AG08396 (cell line): ENCODE data around the gene MEP1B.
"Not testable (repeated sequence)": the region's sequence is repeated elsewhere in the genome, so short reads cannot be mapped to it uniquely, and the experiment has no call there.

Experiments
- DNase-seq: peaks from one replicate; pipeline ENCODE4 v3.0.0; 2012; ENCODE audit warnings: low spot score, mixed read lengths

Gene MEP1B

DNA sequence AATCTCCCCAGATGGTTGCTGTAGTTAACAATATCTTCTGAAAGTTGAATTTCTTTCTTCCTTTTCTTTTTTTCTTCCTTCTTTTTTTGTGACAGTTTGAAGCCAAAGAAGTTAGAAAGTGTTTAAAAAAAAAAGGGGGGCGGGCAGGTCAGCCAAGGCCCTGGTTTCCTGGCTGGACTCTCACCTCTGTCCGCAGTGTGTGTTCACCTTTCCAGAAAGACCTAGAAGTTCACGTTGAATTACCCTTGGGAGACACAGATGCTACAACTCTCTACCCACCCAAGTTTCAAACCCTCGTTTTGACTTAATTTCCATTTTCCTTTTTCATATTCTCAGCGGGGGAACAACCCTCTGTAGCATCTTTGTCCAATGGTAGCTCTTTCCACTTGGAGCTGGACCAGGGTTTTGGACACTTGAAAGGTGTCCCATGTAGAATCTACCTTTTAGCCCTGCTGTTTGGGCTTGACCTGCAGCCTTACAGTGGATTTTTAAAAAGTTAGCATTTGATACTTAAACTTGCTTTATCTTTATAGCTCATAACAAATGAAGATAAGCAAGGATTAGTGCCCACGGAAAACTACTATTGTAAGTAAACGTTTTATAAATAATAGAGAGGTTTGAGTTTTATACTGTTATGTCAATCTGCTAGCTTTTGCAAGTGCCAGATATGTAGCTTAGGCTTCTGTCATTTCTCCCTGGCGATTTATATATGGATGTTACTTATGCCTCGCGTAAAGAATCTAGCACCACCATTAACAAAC is 20.0 kb downstream of the MEP1B start:
- no peak for DNase-seq

DNA sequence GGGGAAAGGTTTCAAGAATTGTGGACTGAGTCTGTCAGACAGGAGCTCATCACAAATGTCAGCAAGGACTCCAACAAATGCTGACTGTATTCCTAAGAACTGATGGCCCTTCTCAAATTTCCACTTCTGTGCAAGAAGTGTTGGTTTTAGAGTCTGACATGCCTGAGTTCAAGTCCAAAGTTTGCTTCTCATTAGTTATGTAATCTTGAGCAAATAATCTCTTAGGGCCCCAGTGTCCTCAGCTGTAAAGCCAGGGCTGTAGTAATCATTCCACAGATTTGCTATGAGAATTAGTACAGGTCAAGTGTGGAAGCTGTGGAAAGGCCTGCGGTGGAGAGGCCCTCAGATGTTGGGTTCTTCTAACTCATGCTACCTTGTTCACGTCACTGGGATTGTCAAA is 23.9 kb downstream of the MEP1B start:
- no peak for DNase-seq

DNA sequence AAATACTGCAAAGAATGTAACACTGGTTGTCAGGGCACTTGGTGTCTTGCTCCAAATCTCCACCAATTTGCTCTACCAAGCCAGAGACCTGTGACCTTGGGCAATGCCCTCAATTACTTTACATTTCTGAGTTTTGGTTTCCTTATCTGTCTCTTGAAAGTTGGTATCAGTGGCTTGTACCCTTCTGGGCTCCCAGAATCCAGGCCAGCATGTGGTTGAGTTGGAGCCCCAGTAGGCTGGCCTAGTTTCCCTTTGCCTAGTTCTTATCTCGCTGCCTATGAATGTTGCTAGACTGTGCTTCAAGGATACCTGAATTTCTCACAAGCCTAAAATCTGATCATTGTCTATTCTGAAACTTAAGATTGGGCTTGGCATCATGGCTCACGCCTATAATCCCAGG is 26.6 kb downstream of the MEP1B start:
- no peak for DNase-seq

DNA sequence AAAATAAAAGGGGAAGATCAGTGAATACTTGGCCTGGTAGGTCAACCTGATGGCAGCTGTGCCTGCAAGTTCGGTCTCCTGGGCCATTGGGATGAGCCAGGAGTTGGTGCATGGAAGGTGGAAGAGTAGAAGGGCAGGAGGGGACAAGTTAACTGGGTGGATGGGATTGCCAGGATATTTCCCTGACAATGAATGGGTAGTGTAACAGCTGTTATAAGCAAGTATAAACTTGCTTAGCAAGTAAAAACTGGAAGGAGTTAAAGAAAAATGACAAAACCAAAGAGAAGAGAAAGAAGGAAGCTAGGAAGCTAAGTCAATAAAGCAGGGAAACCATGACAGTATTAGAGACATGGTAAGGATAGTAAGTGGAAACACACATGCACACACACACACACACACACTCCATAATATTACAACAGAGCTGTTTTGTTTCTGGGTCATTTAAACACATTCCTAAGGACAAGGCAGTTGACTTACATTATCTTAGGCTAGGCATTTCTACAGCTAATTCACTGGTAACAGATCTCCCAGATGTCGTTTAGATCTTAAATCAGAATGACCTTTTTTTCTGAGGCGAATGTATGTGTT is 29.7 kb downstream of the MEP1B start:
- DNase-seq: no peak

DNA sequence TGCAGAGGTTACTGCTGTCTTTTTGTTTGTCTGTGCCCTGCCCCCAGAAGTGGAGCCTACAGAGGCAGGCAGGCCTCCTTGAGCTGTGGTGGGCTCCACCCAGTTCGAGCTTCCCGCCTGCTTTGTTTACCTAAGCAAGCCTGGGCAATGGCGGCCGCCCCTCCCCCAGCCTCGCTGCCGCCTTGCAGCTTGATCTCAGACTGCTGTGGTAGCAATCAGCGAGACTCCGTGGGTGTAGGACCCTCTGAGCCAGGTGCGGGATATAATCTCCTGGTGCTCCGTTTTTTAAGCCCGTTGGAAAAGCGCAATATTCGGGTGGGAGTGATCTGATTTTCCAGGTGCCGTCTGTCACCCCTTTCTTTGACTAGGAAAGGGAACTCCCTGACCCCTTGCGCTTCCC is 43.5 kb downstream of the MEP1B start:
- not testable (repeated sequence) for DNase-seq

DNA sequence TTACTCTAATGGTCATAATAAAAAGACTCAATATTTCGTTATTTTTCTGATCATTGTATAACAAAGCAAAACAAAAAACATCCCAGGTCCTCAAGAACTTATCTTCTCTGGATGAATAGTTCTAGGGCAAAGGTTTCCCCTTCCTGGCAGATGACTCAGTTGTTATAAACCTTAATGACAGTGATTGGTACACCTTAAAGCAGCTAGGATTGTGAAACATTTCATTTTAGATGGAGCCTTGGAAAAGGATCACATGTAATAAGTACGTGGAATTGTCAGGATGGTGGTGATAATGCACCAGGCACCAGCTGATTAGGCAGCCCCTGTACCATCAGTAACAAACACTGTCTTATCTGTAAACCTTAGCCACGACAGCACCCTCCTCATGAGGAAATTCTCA is 47.2 kb downstream of the MEP1B start:
- no peak for DNase-seq

DNA sequence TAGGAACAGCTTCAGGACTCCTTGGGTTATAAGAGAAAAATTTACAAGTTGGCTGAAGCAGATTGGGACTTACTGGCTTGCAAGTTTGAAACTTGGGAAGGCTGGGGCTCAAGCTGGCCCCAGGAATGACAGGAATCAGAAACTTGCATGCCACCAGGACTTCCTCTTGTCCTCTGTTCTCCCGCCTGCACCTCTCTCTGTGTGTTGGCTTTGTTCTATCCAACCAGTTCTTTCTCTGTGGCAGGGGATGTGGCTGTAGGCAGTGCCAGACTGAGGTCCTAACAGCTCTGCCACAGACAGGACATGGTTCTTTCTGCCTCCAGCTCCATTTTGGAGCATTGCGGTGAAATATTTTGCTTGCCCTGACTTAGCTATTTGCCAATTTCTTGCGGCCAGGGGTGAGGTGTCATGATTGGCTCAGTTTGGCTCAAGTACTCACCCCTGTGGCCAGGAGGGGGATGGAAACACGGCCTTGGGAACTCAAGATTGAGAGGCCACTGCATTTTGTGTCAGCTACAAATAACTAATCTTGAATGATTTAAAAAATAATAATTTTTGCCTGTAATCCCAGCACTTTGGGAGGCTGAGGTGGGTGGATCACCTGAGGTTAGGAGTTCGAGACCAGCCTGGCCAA is 48.9 kb downstream of the MEP1B start:
- no peak for DNase-seq

DNA sequence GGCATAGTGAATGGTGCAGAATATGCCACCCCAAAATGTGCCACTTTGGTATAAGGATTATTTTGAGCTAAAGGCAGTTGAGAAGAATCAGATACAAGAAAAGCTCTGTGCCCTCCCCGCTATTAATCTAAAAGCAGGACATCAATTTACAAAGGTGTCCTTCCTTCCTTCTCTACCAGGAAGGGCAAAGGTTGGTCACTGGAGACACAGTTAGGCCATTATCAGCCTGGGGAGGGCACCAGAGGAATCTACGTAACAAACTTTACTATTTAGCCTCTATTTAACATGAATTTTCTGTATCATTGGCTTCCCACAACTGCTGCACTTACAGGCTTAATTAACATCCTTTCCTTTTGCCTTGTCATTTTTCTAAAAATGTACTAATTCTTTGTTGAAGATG is 52.6 kb downstream of the MEP1B start:
- no peak for DNase-seq

DNA sequence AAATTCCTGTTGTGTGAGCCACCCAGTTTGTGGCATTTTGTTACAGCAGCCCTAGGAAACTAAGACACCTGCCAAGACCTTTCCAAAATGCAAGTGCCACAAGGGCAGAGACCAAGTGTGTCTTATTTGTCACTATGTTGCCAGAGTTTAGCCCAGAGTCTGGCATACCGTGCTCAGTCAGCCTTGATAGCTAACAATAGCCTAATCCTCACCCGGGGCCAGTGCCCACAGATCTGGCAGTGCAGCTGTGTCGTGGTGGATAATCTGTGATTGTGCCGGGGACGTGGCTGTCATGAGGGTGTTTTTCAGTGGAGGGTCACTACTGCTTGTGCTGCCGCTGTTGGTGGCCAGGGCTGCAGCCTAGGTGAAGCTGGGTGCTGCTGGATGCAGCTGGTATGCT is 53.5 kb downstream of the MEP1B start:
- no peak for DNase-seq

DNA sequence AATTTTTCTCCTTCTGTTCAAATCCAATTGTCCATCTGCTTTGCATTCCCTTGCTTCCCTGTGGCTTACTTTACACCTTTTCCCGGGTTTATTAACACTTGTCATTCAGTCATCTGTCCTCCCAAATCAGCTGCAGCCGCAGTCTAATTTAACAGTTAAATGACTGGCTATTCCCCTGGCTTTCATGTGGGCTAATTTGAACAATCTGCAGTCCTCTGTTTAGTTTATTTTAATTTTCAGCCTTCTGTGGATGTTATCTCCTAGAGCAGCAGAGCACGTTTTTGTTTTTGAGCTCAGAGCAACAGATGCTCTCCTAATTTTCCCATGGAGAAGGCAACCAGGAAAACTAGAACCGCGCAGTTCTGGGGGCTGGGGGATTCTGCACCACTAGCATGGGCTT is 55.0 kb downstream of the MEP1B start:
- DNase-seq: no peak

DNA sequence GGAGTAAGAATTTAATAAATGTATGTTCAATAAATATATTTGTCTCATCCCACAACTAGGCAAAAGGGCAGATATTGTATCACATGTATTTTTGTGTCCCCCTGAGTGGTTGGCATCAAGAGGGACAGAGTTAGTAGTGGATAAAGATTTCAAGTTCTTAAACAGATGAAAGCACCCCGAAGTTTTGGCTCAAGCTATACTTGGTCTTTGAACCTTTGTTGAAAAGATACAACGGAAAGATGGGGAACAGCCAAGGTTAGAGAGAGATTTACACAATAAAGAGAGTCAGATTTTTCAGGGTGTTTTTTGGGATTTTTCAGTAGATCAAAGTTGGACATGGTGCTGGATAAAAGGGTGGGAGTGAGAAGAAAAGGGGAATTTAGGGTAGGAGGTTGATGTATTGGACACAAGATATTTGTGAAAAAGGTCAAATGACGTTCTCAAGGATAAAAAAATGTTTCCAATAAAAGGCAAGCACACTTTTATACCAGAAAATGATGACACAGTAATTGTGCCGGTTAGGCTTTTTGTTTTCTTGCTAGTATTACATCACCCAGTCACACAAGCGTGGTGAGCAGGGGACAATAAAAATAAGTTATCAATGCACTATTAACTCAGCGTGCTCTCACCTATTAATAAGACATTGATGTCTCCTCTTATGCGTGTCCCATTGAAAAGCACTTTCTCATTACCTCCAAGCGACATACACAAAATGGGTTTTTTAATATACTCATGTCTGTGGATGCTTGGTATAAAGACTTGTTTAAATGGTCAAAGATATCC is 59.5 kb downstream of the MEP1B start:
- no peak for DNase-seq

DNA sequence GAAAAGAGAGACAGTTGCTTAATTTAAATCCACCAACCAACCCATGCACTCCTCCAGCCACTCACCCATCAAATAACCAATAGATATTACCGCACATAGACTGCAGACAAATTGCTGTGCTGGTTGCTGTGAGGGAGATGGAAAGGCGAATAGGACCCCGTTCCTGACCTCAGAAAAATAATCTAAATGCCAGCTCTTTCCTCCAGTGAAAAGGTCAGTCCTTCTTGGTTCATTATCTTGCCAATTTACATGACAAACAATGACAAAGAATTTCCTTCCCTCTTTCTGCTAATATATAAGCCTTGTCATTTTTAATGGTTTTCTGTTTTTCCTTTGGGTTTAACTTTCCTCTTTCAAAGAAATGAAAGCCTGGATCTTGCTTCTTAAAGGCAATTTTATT is 61.6 kb downstream of the MEP1B start:
- DNase-seq: no peak

DNA sequence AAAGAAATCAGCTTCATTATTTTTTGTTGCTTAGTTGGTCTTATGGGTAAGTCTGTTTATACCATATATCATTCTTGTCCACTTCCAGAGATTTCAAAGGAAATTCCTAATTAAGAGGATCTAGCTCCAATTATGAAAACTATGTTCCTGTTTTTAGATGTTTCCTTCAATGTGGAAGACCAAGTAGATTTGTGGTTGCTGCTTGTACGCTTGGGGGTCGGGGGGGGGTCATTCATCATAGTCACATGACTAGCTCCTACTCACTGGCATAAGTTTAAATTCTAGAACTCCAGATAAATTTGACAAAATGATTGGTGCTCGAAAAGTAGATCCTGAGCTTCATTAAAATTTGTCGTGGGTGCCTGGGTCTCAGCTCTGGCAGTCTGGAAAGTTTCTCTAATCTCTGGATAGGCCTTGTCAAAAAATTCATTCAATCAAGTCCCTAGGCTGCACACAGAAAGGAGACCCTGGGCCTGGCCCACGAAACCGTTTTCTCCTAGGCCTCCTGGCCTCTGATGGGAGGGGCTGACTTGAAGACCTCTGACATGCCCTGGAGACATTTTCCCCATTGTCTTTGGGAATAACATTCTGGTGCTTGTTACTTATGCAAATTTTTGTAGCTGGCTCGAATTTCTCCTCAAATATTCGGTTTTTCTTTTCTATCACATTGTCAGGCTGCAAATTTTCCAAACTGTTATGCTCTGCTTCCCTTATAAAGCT is 62.5 kb downstream of the MEP1B start:
- no peak for DNase-seq

DNA sequence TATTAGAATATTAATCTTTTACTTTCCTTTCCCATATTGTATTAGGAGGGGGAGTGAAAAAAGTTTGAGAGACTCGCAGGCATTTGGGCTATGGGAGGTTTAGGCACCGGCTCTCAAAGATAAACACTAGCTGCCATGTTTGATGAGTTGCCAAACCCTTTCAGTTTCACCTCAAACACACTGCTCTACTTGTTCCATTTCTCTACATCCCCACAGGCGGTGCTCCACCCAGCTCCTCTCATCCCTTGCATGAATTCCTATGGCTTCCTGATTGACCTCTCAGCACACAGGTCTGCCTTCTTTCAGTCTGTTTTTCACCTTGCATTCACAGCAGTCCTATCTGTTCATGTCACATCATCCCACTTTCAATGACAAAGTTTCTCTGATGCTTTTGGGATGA is 65.7 kb downstream of the MEP1B start:
- no peak for DNase-seq

DNA sequence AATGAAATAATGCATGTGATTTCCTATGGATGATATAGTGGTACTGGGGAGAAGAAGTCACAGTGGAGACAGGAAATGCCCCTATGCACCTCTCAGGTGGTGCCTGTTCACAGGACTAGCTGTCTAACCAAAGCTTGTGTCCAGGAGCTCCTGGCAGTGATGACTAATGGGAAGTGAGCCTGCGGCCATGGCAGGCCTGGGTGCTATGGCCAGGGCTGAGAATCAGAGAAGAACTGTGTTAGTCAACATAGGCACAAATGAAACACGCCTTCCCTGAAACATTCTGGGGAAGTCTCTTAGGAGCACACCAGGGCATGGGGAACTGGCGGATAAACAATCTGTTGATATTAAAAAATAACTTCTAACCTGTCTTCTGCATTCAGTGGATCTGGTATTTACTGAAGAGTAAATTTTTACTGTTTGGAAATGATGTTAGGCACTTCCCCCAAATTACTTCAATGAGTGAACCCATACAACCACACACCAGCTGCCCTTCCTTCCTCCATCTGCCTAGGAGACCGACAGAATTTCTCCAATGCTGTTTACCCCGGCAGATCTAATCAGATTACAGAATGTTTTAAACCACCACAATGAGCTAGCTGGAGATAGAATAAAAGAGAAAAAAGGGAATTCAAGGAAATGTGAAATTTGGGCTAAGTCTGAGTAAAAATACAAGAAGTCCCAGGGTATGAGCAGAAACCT is 67.4 kb downstream of the MEP1B start:
- DNase-seq: no peak

DNA sequence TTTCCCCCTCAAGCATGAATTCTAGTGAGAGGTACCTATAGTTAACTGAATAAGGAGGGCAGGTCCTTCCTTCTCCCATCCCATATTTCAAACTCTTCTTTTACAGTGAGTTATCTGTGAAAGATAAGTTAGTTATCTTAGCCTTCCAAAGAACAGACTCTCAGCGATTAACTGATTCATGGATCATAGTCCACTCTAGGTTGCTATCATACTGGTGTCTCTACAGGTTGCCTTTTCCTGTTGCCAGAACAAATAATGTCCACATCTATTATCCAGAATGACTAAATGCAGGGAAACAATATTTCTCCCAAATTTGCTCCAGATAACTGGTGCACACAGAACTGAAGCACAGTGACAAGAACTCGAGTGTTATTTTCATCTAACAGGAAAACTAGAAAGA is 68.3 kb downstream of the MEP1B start:
- DNase-seq: no peak

DNA sequence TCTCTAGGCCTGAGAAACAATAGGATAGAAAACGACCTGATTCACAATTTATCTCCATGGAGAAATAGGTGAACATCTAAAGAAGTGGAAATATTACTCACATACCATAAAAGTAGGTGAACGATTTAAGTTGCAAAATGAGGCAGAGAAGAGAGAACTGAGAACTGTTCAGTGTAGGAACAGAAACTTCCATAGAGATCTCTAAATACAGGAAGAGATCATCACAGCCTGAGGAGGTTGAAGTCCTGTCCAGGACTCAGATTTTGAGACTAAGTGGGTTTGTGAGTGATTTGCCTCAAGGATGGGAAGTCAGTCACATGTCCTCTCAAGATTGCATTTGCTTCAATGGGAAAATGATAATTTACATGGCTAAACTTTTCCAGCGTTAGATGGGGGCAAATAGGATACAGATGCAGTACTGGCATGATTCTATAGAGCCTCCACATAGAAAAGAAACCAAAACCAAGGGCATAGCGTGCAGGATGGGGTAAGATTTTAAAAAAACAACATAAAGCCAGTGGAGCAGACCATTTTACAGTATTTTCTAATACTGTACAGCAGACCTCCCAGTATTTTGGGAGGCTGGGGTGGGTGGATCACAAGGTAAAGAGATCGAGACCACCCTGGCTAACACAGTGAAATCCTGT is 68.8 kb downstream of the MEP1B start:
- DNase-seq: no peak

DNA sequence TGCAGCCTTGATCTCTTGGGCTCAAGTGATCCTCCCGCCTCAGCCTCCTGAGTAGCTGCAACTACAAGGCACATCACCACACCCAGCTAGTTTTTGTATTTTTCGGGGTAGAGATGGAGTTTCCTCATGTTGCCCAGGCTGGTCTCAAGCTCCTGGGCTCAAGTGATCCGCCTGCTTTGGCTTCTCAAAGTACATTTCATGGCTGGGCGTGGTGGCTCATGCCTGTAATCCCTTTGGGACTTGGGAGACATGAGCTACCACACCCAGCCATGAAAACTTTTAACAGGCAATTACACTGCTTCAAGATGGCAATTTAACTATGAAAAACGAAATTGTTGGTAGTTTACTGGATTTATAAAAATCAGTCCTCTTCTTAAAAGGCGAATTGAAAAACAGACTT is 69.7 kb downstream of the MEP1B start:
- DNase-seq: no peak

DNA sequence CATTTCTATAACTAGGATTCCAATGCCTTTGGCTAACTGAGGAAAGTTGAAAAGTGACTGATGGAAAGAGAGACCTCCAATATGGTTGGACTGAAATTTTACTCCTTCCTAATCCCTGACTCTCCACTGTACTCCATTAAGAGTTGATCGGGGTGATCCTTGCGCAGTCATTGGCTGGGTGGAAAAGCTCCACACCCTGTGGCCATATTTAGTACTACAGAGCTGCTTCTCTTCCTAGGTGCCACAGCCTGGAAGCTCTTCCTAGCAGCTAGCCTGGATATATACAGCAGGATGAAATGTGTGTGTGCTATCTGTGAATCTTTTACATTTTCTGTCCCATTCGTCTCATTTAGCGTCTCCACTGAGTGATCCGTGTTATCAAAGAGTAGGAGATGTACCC is 71.2 kb downstream of the MEP1B start:
- no peak for DNase-seq

DNA sequence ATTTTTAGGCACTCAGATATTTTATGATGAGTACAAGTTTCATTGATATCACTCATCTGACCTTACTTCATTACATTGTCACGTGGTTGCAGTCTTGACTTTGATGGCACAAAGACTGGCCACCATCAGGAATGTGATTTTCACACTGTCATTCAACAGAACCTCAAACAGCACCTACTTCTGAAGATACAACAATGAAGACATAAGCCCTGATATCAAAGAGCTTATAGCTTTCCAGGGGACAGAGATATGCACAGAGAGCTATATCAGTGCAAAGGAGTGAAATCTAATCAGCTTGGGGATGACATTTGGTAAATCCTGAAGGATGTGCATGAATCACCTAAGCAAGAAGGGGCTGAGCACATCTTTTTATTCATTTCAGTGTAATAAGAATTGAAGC is 72.3 kb downstream of the MEP1B start:
- DNase-seq: no peak

DNA sequence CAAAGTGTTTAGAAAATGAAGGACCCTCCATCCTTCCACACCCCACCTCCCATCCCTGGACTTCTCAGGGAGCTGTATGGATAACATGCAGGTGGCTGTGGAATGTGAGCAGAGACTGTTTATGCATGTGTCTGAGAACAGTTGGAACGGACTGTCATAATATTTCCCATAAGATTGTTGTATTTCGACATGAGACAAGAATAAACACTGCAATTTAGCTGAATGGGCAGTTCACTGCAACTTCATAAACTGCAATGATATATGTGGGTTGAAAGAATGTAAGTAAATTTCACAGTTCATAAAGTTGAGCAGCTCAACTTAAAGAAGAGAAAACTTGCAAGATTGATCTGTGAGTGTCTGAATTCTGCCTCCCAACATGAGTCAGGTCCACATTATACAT is 74.6 kb downstream of the MEP1B start:
- DNase-seq: no peak
